ENCODE results near the gene WFDC8.

WFDC8 gene

GRCh38 chr20:45547206-45547770 is 31.8 kb downstream of the WFDC8 start, which contains the start of gene EPPIN:
TSS of gene EPPIN (minus strand) at chr20:45547401. CDS start at chr20:45547357, 44 bp downstream.
- DNase-seq: no peak

GRCh38 chr20:45545754-45546453 is 33.2 kb downstream of the WFDC8 start:
- DNase-seq: no peak

- DNase-seq: no peak
Measured at GRCh38 chr20:45545351-45545750, 33.7 kb downstream of the WFDC8 start.

- DNase-seq: no peak
Measured at GRCh38 chr20:45539382-45539781, 39.7 kb downstream of the WFDC8 start, which contains the start of gene WFDC6. TSS of gene WFDC6 (minus strand) at chr20:45539482. CDS start at chr20:45539407, 75 bp downstream.

GRCh38 chr20:45538209-45538799 is 40.8 kb downstream of the WFDC8 start:
- DNase-seq: no peak

- DNase-seq: no peak
Measured at GRCh38 chr20:45527294-45527693, 51.8 kb downstream of the WFDC8 start.

- DNase-seq: no peak
Measured at GRCh38 chr20:45523821-45524220, 55.3 kb downstream of the WFDC8 start.

- DNase-seq: no peak
Measured at GRCh38 chr20:45518282-45518681, 60.8 kb downstream of the WFDC8 start.

GRCh38 chr20:45515147-45515913 is 63.8 kb downstream of the WFDC8 start, which contains the start of gene SPINT3:
TSS of gene SPINT3 (minus strand) at chr20:45515622. CDS start at chr20:45515608, 14 bp downstream.
- DNase-seq: no peak

GRCh38 chr20:45510242-45510862 is 68.7 kb downstream of the WFDC8 start:
- no peak for DNase-seq

- no peak for DNase-seq
Measured at GRCh38 chr20:45509091-45509490, 70.0 kb downstream of the WFDC8 start.

- DNase-seq: no peak
Measured at GRCh38 chr20:45508068-45508886, 70.8 kb downstream of the WFDC8 start.

- DNase-seq: no peak
Measured at GRCh38 chr20:45507011-45507820, 71.9 kb downstream of the WFDC8 start.

GRCh38 chr20:45506398-45506797 is 72.7 kb downstream of the WFDC8 start:
- DNase-seq: no peak

GRCh38 chr20:45503403-45503802 is 75.7 kb downstream of the WFDC8 start:
- DNase-seq: no peak

GRCh38 chr20:45502561-45502960 is 76.5 kb downstream of the WFDC8 start:
- DNase-seq: no peak

All from right hindlimb (tissue), 1 donor.